GM19438 (cell line): ENCODE results near the gene GBE1.
A peak's percentile ranks its signal among the peaks of the same experiment; 100 is the strongest.
"Not testable (repeated sequence)": the region's sequence is repeated elsewhere in the genome, so short reads cannot be mapped to it uniquely, and the experiment has no call there.

Experiments used
- ATAC-seq: cut with Tn5 transposase; IDR thresholded peaks from one replicate; pipeline ENCODE4 v1.9.1; 2021; ENCODE audit warnings: low read depth; ENCODE audit not compliant: unreplicated experiment

The GBE1 gene

DNA sequence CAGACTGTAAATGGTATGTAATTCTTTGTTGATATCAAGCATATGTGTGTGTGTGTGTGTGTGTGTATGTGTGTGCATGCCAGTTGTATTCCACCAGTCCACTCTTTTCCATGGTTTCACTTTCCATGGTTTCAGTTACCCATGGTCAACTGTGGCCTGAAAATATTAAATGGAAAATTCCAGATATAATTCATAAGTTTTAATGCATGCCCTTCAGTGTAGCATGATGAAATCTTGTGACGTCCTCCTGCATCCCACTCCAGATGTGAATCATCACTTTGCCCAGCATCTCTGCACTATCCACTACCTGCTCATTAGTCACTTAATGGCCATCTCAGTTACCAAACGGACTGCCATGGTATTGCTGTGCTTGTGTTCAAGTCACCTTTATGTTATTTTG, 215.9 kb downstream of the GBE1 start:
- ATAC-seq, result no peak

DNA sequence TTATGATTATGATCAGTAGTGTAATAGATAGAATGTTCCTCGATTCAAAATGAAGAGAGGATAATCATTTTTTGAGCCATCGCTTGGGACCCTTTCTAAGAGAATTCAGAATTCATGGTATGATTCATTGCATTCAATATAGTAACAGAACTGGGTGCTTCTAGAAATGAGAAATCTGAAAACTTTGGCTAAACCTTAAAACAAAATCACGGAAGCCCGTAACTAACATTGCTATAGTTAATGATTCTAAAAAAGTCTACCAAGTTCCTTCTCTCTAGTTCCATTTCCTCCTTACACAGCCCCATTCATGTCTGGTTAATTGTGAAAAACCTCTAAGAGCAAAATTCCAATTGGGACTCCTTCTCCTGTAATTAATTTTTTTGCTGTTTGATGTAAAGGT, 217.1 kb downstream of the GBE1 start:
- ATAC-seq, result peak; percentile 79

DNA sequence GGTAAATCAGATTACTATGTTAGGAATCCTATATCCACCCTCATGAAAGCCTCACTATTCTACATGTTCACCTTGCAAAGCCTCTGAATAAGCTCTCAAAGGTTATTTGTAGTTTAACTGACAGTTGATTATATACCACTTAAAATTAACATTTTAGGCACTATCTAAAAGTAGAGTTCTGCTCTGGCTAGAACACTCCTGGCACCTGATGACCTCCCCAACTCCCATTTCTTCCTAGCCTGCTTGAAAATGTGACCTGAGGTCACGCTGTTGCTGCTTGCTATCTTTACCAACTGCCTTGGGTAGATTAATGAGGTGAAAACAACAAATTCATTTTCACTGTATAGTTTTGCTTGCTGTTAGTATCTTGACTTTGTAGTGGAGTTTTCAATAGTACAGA, 220.7 kb downstream of the GBE1 start:
- ATAC-seq, result no peak

DNA sequence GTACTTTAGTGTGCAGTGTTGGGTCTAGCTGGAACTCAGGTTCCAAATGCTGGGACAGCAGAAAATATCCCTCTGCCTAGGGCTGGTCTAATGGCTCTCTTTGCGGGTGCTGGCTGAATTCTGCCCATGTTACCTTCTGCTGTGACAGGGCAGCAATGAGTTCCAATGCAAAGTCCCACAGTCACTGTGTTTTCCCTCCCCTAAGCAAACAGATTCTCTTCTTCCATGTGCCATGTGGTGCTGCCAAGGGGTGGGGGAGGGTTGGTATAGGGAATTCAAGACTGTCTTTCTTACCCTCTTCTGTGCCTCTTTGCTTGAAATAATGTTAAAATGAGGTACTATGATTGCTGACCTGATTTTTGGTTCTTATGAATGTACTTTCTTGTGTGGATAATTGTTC, 229.6 kb downstream of the GBE1 start:
- no peak for ATAC-seq

DNA sequence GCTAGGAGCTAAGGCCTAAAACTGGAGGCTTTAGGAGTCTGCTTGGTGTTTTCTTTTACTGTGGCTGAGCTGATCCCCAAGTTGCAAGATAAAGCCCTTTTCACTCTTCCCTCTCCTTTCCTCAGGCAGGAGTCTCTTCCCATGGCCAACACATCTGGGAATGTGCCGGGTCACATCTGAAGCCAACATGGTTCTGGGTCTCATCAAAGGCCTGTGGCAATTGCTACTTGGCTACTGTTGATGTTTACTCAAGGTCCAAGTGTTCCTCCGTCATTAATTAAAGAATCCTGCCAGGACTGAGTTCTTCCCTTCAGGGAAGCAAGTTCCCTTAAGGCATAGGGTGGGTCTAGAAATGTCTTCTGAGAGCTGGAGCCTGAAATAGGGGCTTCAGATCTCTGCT, 230.2 kb downstream of the GBE1 start:
- ATAC-seq, result no peak

DNA sequence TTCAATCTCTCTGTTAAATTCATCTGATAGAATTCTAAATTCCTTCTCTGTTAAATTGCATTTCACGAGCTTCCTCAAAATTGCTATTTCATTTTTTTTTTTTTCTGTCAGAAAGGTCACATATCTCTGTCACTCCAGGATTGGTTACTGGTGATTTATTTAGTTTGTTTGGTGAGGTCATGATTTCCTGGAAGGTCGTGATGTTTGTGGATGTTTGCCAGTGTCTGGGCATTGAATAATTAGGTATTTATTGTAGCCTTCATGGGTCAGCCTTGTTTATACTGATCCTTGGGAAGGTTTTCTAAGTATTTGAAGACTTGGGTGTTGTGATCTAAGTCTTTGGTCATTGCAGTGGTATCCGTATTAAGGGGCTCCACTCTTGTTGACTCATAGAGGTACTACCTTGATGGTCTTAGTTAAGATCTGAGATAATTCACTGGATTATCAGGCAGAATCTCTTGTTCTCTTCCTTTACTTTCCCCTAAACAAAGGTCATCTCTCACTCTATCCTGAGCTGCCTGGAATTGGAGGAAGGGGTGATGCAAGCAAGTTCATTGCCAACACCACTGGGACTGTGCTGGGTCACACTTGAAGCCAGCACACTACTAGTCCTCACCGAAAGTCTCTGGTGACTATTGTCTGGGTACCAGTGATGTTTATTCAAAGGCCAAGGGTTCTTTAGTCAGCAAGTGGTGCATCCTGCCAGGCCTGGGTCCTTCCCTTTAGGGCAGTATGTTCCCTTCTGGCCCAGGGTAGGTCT, 231.1 kb downstream of the GBE1 start:
- no peak for ATAC-seq

DNA sequence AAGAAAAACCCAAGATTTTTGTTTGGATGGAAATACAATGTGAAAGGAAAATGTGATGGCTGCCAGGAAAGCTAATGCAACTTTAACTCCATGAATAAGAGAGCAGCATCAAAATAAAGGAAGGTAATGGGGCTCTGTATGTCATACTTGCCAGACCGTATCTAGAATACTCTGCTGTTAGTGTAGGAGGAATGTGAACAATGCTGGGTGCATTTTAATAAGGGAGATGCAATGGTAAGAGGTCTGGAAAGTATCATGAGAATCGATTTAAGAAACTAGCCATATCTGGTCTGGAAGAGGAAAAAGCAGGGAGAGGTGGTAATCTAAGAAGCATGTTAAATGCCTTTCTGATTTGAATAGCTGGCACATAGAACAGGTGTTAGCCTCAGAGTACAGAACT, 239.6 kb downstream of the GBE1 start:
- no peak for ATAC-seq

DNA sequence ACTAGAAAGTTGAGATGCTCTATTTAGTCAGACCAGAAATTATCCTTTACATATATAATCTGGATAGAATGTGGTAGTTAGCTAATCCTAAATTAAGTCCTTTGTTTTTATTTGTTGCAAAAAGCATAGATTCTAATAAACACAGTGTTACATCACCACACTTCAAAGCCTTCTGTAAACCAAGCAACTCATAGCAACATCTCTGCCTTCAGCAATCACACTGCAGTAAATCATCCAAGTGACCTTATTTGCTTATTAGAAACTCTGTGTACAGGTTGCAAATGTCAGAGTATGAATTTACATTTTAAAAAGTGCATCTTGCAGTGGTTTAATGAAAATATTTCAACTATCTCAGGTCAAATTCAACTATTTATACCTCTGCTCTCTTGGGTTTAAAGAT, 242.5 kb downstream of the GBE1 start:
- no peak for ATAC-seq

DNA sequence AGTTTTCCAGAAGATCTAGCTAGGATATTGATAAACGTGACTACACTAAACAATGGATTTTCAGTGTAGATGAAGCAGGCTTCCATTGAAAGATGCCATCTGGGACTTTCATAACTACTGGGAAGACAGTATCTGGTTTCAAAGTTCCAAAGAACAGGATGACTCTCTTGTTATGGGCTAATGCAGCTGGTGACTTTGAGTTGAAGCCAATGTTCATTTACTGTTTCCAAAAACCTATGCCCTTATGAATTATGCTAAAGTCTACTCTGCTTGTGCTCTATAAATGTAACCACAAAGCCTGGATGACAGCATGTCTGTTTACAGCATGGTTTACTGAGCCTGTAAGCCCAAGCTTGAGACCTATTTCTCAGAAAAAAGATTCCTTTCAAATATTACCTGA, 245.4 kb downstream of the GBE1 start:
- ATAC-seq, result no peak

DNA sequence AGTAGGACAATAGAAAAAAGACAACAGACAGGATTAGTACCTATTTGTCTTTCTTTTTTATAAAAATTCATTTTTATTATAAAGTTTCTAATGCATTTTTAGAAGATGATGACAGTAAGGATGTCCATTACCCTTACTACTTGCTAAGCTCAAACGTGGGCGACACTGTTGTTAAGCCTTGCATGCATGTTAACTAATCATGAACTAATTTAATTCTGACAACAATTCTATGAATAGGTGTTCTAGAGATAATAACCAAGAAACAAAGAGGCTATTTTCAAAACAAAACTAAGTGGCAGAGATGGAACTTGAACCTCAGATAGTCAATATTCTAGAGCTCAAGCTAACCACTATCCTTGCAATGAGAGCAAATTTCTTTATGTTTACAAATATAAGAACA, 247.9 kb downstream of the GBE1 start:
- ATAC-seq, result no peak

DNA sequence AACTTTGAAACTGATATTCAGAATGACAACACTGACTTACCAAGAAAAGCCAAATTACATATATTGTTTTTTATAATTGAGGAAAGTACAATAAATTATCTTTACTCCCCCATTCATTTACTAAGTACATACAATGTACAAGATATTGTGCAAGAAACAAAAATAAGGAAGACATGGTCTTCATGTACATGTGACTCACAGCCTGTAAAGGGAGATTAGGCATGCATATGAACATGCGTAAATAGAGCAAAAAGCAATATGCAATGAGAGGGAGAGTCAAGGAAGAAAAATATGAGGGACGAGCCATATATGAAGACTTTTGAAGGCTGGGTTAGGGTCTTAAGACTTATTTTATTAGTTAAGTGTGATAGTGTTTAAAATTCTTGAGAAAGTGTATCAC, 258.4 kb downstream of the GBE1 start:
- ATAC-seq, result no peak

DNA sequence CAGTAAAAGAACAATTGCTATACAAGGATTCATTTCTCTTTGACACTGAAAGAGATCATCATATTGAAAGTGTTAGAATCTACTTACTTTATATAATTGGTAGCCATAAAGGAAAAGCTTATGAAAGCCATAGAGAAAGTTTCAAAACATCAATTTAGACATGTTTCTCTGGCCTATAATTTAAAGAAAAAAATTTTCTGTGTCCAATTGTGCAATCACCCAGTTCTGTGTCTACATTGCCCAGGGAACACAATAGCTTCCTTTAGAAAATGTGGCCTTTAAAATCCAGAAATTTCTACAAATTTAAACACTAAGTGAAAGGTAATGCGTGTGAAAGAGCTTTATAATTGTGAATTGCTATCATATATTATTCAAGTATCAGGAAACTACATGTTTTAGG, 259.2 kb downstream of the GBE1 start:
- ATAC-seq, result no peak

DNA sequence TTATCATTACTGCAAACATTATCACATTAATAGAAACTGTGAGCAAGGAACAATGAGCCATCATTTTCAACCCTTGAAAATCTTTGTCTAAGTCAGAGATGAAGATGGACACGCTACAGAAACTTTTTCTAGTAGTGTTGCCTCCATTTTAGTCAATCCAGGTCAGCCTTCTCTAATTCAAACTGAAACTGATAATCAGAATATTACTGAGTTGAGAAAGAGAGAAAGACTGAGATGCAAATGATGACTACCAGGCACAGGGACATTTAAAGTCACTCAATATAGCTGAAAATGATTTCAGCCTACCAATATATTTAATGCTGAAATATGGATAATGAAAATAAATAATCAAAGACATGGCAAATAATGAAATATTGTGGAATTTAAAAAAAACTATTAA, 261.4 kb downstream of the GBE1 start:
- no peak for ATAC-seq

DNA sequence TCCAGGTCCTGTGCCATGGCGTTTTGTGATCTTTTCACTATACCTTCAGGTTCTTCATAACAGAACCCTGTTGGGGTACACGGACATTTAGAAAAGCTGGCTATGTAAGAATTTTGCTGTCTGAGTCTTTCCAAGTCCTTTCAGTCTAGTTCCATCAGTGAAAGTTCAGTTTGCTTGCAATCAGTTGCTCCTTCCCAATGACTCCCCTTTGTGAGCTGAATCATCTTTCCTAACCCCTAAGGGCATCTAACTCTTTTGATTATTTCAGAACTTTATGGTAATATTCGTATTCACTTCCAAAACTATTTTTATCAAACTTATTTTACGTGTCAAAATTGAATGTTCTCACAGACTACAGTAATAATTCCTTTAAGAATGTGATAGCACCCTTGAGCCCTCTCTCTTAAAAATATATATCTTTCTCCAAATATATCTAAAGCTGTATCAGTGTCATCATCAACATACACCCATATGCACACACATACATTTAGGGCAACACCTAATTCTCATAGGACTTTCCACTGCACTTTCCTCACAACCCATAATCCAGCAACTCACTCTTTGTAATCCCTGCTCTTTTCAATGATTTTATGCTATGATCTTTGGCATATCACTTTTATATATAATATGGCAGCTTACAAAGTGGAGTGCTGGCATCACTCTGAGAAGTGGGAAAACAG, 263.7 kb downstream of the GBE1 start:
- no peak for ATAC-seq

DNA sequence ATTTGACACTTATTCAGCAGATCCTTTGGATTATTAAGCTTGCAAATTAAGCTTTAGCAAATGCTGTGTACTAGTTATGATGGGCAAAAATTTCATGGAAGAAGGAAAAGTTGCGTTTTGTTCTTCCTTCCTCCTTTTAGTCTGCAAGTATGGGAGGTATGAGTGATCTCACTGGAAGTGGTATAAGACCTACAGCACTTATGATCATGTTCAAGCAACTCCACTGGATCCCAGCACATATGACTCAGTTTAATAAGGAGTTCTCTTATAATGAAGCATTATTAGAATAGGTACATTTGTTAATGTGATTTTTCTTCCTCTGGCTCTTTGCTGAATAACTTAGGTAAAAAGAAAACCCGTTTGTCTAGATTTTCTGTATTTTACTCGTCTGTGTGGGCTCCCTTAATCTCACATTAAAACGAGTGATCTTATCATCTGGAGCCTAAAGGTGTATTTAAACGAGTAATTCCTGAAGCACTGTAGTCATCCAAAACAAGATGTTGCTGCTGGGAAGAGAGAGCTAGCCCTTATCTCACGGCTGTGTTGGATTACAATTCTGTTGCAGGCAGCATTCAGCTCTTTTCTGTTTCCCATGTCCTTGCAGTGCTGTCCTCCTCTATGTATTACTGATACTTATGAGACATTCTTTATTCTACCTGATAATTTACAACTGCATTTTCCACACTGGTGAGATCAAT, 264.9 kb downstream of the GBE1 start:
- no peak for ATAC-seq

DNA sequence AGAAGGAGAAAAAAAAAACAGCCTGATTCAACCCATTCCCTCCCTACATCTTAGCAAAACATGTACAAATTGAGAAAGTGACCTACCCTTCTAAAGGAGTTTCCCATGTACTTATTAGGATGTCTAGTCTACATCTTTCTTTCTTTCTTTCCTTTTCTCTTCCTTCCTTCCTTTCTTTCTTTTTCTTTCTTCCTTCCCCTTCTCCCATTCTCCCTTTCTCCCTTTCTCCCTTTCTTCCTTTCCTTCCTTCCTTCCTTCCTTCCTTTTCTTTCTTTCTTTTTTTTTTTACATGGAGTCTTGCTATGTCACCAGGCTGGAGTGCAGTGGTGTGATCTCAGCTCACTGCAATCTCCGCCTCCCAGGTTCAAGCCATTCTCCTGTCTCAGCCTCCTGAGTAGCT, 269.0 kb downstream of the GBE1 start:
- ATAC-seq, result not testable (repeated sequence)

DNA sequence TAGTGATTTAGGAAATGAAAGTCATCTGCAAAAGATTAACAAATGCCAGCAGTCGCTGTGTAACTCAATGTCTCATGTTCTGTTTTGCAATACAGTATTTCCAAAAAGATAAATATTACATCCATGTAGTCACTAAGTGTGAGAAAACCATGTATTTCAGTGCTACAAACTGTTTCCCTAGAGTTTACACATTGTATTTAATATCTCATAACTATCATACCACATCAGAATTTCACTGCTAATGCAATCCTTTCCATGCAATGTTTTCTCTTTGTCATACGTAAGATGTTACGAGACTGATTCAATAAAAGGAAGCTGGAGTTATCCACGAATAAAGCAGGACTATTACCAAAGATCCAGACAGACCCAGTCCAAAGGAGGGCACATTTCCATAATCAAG, 269.4 kb downstream of the GBE1 start:
- ATAC-seq, result no peak

DNA sequence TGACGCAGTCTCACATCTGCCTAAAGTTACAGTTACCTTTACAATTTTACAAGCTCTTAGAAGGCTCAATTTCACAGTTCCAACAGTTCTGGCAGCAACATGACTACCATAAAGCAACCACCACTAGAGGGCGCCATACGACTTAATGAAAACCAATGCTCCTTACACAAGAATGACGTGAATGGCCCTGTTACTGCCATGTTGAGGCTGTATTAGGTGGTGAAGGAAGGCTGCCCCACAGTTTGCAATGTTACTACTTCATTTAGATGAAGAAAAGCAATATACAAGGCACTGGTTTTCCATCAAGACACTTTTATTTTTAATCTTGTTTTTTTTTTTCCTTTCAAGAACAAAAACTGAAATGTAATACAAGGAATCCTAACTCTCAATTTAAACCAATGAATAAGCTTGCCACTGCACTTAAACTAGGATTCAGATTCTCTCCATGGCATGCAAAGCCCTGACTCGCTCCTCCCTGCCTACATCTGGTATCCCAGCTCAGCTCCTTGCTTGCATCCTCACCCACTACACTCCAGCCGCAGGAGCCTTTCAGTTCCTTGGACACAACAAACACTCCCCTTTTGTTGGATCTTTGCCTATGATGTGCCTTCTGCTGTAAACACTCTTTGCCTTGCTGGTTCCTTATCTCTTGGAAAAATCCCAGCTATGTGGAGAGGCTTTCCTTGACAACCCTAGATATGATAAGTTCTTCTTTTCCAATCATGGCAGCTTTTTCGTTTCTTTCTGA, 270.7 kb downstream of the GBE1 start:
- ATAC-seq, result peak; percentile 93

DNA sequence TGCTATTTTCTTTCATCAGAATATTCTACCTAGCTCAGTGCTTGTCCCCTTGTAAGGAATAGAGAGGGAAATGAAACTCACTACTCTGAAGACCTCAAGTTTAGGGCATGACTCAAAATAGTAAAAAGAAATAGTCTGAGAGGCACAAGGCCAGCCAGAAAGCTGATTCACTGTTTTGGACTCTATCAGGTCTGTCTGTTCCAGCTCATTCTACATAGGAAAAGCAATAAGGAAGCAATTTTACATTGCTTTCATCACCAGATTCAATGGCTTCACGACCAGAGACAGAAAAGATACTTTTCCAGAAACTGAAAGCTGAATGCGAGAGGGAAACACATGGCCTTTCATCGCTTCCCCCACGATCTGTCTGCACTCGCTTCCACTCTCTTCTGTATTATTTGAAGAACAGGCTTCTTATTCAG, 276.0 kb downstream of the GBE1 start:
- peak; percentile 97 for ATAC-seq

DNA sequence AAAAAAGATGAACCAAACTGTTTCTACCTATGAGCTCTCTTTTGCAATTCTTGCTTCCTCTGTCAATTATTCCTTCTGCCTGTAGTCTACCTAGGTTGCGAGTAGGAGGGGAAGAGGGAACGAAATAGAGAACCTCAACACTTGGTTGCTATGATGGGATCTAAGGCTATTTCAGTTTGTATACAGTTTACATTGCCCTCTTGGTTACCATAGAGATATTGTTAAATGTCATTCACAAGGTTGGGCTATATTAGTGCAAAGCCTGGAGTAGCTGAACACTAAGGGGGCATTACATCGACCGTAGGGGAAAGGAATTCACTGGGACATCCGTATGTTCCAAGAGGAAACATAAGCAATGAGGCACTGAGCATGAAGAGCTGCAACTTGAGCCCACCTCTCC, 276.9 kb downstream of the GBE1 start:
- no peak for ATAC-seq

DNA sequence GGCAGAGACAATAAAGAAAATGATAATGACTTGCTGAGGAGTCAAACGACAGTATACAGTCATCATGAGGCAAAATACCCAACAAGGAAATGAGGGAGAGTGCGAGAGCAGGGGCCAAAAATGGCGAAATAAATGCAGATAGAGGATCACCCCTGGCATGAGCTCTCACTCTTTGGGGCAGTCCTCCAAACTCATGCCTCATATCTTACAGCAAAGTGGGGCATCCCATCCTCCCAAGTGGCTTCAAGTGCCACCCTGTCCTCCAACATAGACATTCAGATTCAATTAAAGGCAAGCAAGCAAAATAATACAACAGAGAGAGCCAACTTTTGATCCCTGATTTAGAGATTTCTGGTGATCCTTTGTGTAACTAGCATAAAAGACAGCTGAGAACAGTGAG, 278.4 kb downstream of the GBE1 start:
- ATAC-seq, result no peak
